RWPE2 (cell line): ENCODE measurements around the gene ORM2.
"Not testable (repeated sequence)": the region's sequence is repeated elsewhere in the genome, so short reads cannot be mapped to it uniquely, and the experiment has no call there.

Experiments
- ATAC-seq: fragments of 200-7000 bp; cut with Tn5 transposase; 3 replicates; pipeline ENCODE4 v1.9.1; 2021; ENCODE audit warnings: low read depth
- DNase-seq: peaks from one replicate; pipeline ENCODE4 v3.0.0-alpha.2; 2020; ENCODE audit warnings: low spot score
- H3K27ac ChIP-seq: fragments of 450-650 bp; 2 replicates; pipeline ENCODE4 v1.5.1; 2017; ENCODE audit warnings: mild to moderate bottlenecking; ENCODE audit not compliant: poor library complexity, severe bottlenecking
- H3K27me3 ChIP-seq: fragments of 250-450 bp; sonication (Bioruptor Pico); 2 replicates; pipeline ENCODE4 v1.5.1; 2021; ENCODE audit warnings: mild to moderate bottlenecking, moderate library complexity; ENCODE audit not compliant: insufficient read depth, poor library complexity, severe bottlenecking
- H3K36me3 ChIP-seq: fragments of 250-450 bp; sonication (Bioruptor Pico); 2 replicates; pipeline ENCODE4 v1.5.1; 2020; ENCODE audit warnings: low read depth, mild to moderate bottlenecking, moderate library complexity
- H3K4me1 ChIP-seq: fragments of 250-450 bp; sonication (Bioruptor Pico); 2 replicates; pipeline ENCODE4 v1.5.1; 2021; ENCODE audit warnings: mild to moderate bottlenecking, moderate library complexity; ENCODE audit not compliant: insufficient read depth, poor library complexity, severe bottlenecking
- H3K4me3 ChIP-seq: fragments of 250-450 bp; sonication (Bioruptor Pico); 2 replicates; pipeline ENCODE4 v1.5.1; 2021; ENCODE audit warnings: mild to moderate bottlenecking, moderate library complexity; ENCODE audit not compliant: severe bottlenecking
- H3K9me3 ChIP-seq: fragments of 250-450 bp; sonication (Bioruptor Pico); 2 replicates; pipeline ENCODE4 v1.5.1; 2021; ENCODE audit warnings: mild to moderate bottlenecking, moderate library complexity; ENCODE audit not compliant: severe bottlenecking
- CTCF ChIP-seq: fragments of 450-650 bp; IDR thresholded peaks from one replicate; pipeline ENCODE4 v1.5.1; 2017; ENCODE audit warnings: mild to moderate bottlenecking, moderate library complexity; ENCODE audit not compliant: poor library complexity, severe bottlenecking

The ORM2 gene

GRCh38 chr9:114321759-114322158 is 7.9 kb upstream of the ORM2 start:
- no peak for TF ChIP-seq CTCF
- no peaks in the 10 kb centered on the region for H3K27me3 ChIP-seq
- no peaks in the 10 kb centered on the region for H3K36me3 ChIP-seq
- no peak overlapping the region for H3K27ac ChIP-seq
- no peak for DNase-seq
- H3K4me1 ChIP-seq, result peaks cover 3% of the 10 kb centered on the region
- H3K9me3 ChIP-seq, result no peaks in the 10 kb centered on the region
- no peak for ATAC-seq
- H3K4me3 ChIP-seq, result no peak overlapping the region

- not testable (repeated sequence) for H3K27me3 ChIP-seq, H3K27ac ChIP-seq, H3K4me1 ChIP-seq, ATAC-seq, H3K4me3 ChIP-seq, H3K36me3 ChIP-seq, DNase-seq, H3K9me3 ChIP-seq
These were observed 7.4 kb upstream of the ORM2 start for GRCh38 chr9:114322160-114322818.

- not testable (repeated sequence) for H3K27me3 ChIP-seq, ATAC-seq, H3K36me3 ChIP-seq, DNase-seq, H3K27ac ChIP-seq, H3K9me3 ChIP-seq, H3K4me3 ChIP-seq, H3K4me1 ChIP-seq
These were observed 6.7 kb upstream of the ORM2 start, which contains the start of gene ORM1 for GRCh38 chr9:114322831-114323531. Gene ORM1, plus strand, starts transcription at chr9:114323098. Its CDS starts 36 bp downstream, at chr9:114323134.

- H3K4me1 ChIP-seq, DNase-seq, H3K36me3 ChIP-seq, ATAC-seq, H3K27ac ChIP-seq, H3K9me3 ChIP-seq, H3K27me3 ChIP-seq, H3K4me3 ChIP-seq: not testable (repeated sequence)
These were observed 5.8 kb upstream of the ORM2 start for GRCh38 chr9:114323849-114324248.

GRCh38 chr9:114324492-114324891 is 5.2 kb upstream of the ORM2 start:
- ATAC-seq (no peak), DNase-seq (no peak)
- H3K27me3 ChIP-seq, result no peaks in the 10 kb centered on the region
- no peak overlapping the region for H3K27ac ChIP-seq
- H3K4me3 ChIP-seq, result no peak overlapping the region
- no peak for TF ChIP-seq CTCF
- no peaks in the 10 kb centered on the region for H3K9me3 ChIP-seq
- no peaks in the 10 kb centered on the region for H3K36me3 ChIP-seq
- no peaks in the 10 kb centered on the region for H3K4me1 ChIP-seq

GRCh38 chr9:114324965-114325364 is 4.7 kb upstream of the ORM2 start:
- not testable (repeated sequence) for H3K27me3 ChIP-seq, DNase-seq, ATAC-seq, H3K27ac ChIP-seq, H3K36me3 ChIP-seq, H3K4me1 ChIP-seq, H3K9me3 ChIP-seq, H3K4me3 ChIP-seq

- not testable (repeated sequence) for H3K36me3 ChIP-seq, H3K4me3 ChIP-seq, H3K9me3 ChIP-seq, ATAC-seq, H3K27me3 ChIP-seq, H3K27ac ChIP-seq, H3K4me1 ChIP-seq, DNase-seq
These were observed 3.9 kb upstream of the ORM2 start for GRCh38 chr9:114325684-114326254.
